ENCODE measurements around the gene RRP7A. TPM values are rescaled to one million over a fixed set of nuclear protein-coding genes. Genes with fewer than 3 reads are reported as not detected.
"Not testable (repeated sequence)": the region's sequence is repeated elsewhere in the genome, so short reads cannot be mapped to it uniquely, and the experiment has no call there.

The RRP7A gene
- total RNA-seq, 6 experiments from 2014 or later = 9.3 to 17.8 (median 14.7) TPM

DNA sequence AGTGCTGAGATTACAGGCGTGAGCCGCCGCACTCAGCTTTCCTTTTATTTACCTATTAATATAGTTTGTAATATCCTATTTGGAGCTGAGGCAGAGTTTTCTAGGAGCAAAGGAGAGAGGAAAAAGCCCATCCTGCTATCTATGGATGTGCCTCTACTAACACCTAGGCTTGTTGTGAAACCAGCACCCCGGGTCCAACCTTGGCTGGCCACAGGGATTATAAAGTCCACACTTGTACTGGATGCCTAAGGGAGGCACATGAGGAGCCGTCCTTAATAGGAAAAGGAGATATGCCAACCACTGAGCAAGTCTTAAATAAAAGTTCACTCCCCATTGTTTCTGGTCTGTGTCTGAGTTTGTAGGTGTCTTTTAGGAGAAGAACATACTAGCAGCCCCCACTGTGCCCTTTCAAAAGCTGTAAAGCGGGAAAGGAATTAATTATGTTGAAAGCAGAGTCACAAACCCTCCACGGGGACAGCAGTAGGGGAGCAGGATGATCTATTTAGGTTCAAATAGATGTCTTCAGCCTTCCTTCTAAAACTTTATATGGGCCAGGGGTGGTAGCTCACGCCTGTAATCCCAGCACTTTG lies 29.3 kb downstream of the RRP7A start:
- intact Hi-C loops (cut with DNase I) = no loop called here
- 55% methylated on average over 8 of the region's 8 CpGs for WGBS (ENCODE audit: insufficient coverage, low coverage, low lambda C conversion rate, missing lambda C conversion rate)
- no peaks in the 10 kb centered on the region for H3K36me3 ChIP-seq
- peak in 2 of 4 donors; percentile 32 to 66 for ATAC-seq
- no peaks in the 10 kb centered on the region for H3K9me3 ChIP-seq
- H3K4me1 ChIP-seq = no peaks in the 10 kb centered on the region
- no peaks in the 10 kb centered on the region for H3K27me3 ChIP-seq
- no peak overlapping the region for H3K4me3 ChIP-seq
- H3K27ac ChIP-seq = no peak overlapping the region
- DNase-seq = no peak
- no peak for TF ChIP-seq POLR2A (IDR thresholded peaks at IDR 0.05)
- TF ChIP-seq, protein P1, sequence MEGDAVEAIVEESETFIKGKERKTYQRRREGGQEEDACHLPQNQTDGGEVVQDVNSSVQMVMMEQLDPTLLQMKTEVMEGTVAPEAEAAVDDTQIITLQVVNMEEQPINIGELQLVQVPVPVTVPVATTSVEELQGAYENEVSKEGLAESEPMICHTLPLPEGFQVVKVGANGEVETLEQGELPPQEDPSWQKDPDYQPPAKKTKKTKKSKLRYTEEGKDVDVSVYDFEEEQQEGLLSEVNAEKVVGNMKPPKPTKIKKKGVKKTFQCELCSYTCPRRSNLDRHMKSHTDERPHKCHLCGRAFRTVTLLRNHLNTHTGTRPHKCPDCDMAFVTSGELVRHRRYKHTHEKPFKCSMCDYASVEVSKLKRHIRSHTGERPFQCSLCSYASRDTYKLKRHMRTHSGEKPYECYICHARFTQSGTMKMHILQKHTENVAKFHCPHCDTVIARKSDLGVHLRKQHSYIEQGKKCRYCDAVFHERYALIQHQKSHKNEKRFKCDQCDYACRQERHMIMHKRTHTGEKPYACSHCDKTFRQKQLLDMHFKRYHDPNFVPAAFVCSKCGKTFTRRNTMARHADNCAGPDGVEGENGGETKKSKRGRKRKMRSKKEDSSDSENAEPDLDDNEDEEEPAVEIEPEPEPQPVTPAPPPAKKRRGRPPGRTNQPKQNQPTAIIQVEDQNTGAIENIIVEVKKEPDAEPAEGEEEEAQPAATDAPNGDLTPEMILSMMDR (IDR thresholded peaks at IDR 0.05) = no peak

- no peak overlapping the region for H3K4me3 ChIP-seq
- H3K4me1 ChIP-seq = no peaks in the 10 kb centered on the region
- no peak for DNase-seq
- no peak for ATAC-seq
- TF ChIP-seq, protein P1 (IDR thresholded peaks at IDR 0.05) = no peak
- no peak for TF ChIP-seq POLR2A (IDR thresholded peaks at IDR 0.05)
- no peaks in the 10 kb centered on the region for H3K27me3 ChIP-seq
- no peaks in the 10 kb centered on the region for H3K9me3 ChIP-seq
- no peak overlapping the region for H3K27ac ChIP-seq
- intact Hi-C loops (cut with DNase I) = no loop called here
- 85% methylated on average over 6 of the region's 10 CpGs for WGBS (ENCODE audit: insufficient coverage, low coverage, low lambda C conversion rate, missing lambda C conversion rate)
- H3K36me3 ChIP-seq = no peaks in the 10 kb centered on the region
Measured at GRCh38 chr22:42489000-42489399, 30.6 kb downstream of the RRP7A start.

GRCh38 chr22:42484506-42484905 lies 35.1 kb downstream of the RRP7A start:
- ATAC-seq (no peak), DNase-seq (no peak)
- WGBS (ENCODE audit: insufficient coverage, low coverage, low lambda C conversion rate, missing lambda C conversion rate) = 61% methylated on average over 5 of the region's 6 CpGs
- H3K9me3 ChIP-seq = no peaks in the 10 kb centered on the region
- TF ChIP-seq, protein P1 (IDR thresholded peaks at IDR 0.05) = no peak
- TF ChIP-seq POLR2A (IDR thresholded peaks at IDR 0.05) = no peak
- no peaks in the 10 kb centered on the region for H3K27me3 ChIP-seq
- H3K27ac ChIP-seq = no peak overlapping the region
- no peaks in the 10 kb centered on the region for H3K36me3 ChIP-seq
- no peak overlapping the region for H3K4me3 ChIP-seq
- no peaks in the 10 kb centered on the region for H3K4me1 ChIP-seq
- intact Hi-C loops (cut with DNase I) = no loop called here

DNA sequence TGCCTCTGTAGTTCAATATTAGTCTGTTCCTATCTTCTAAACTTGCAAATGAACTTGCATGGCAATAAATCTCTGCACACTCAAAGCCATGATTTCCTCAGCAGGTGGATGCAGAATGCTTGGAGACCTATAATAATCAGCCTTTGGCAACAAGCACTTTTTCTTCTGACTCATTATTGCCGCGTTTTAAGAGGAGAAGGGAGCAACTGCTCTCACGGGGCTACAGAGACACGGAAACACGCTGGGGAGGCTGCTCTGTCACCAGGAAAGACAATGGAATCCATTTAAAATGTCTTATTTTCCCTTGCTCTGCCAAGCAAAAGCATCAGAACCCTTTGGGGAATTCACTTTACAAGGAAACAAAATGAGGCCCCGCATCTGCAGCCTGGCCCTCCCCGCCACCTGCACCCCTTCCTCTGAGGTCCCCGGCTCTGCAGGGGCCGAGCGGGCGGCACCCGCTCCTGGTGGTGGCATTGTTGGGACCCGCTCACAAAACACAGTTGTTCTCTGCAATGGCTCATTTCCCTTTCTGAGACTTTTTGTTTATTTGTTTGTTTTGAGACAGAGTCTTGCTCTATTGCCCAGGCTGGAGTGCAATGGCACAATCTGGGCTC lies 35.9 kb downstream of the RRP7A start:
- WGBS (ENCODE audit: insufficient coverage, low coverage, low lambda C conversion rate, missing lambda C conversion rate) = no CpG with 5 or more reads among the region's 13 CpGs
- H3K4me1 ChIP-seq; H3K4me3 ChIP-seq; H3K27ac ChIP-seq; H3K36me3 ChIP-seq; ATAC-seq; DNase-seq; H3K9me3 ChIP-seq; intact Hi-C loops (cut with DNase I); H3K27me3 ChIP-seq: not testable (repeated sequence)

DNA sequence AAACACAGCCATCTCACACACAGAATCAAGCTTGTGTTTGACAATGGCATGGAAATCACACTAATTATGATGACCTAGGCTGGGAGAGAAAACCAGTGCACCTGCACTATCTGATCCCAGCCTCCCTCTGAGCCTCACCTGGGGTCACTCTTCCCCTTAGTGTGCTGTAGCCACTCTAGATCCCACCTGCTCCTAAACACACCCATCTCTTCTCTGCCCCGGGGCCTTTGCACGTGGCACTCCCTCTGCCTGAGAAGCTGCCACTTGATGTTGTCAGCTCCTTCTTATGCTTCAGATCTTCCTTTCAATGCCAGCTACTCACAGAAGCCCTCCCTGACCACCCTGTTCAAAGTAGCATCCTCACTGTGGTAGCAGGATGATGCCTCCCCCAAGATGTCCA lies 44.5 kb downstream of the RRP7A start:
- Histone ChIP-seq H3K9me3 (no peaks in the 10 kb centered on the region), H3K27ac (no peak overlapping the region), H3K27me3 (no peaks in the 10 kb centered on the region), H3K4me1 (no peaks in the 10 kb centered on the region), H3K36me3 (no peaks in the 10 kb centered on the region), H3K4me3 (no peak overlapping the region)
- TF ChIP-seq POLR2A (IDR thresholded peaks at IDR 0.05) = no peak
- TF ChIP-seq, protein P1 (IDR thresholded peaks at IDR 0.05) = no peak
- DNase-seq (no peak), ATAC-seq (no peak)
- intact Hi-C loops (cut with DNase I) = no loop called here
- WGBS (ENCODE audit: insufficient coverage, low coverage, low lambda C conversion rate, missing lambda C conversion rate) = 64% methylated on average over 2 of the region's 2 CpGs
